HG03064 (cell line): Measurements from ENCODE around the gene HIP1.
"Not testable (repeated sequence)": the region's sequence is repeated elsewhere in the genome, so short reads cannot be mapped to it uniquely, and the experiment has no call there.

Source experiments
- ATAC-seq: cut with Tn5 transposase; IDR thresholded peaks from one replicate; pipeline ENCODE4 v1.9.1; 2021; ENCODE audit warnings: low read depth; ENCODE audit not compliant: unreplicated experiment

The HIP1 gene

GRCh38 chr7:75546237-75547015 lies 192.3 kb downstream of the HIP1 start:
- no peak for ATAC-seq

GRCh38 chr7:75537731-75538130 lies 201.0 kb downstream of the HIP1 start:
- no peak for ATAC-seq

GRCh38 chr7:75536940-75537538 lies 201.7 kb downstream of the HIP1 start:
- no peak for ATAC-seq

GRCh38 chr7:75536491-75536890 lies 202.2 kb downstream of the HIP1 start:
- ATAC-seq = no peak

- ATAC-seq = no peak
These were observed 203.9 kb downstream of the HIP1 start for GRCh38 chr7:75534727-75535307.

GRCh38 chr7:75533926-75534325 lies 204.8 kb downstream of the HIP1 start:
- ATAC-seq = no peak

GRCh38 chr7:75532639-75533038 lies 206.1 kb downstream of the HIP1 start:
- no peak for ATAC-seq

- ATAC-seq = no peak
These were observed 207.4 kb downstream of the HIP1 start for GRCh38 chr7:75531359-75531821.

- ATAC-seq = not testable (repeated sequence)
These were observed 211.5 kb downstream of the HIP1 start for GRCh38 chr7:75527224-75527722.

GRCh38 chr7:75521727-75522126 lies 217.0 kb downstream of the HIP1 start:
- not testable (repeated sequence) for ATAC-seq

GRCh38 chr7:75518842-75519241 lies 219.9 kb downstream of the HIP1 start:
- ATAC-seq = not testable (repeated sequence)

GRCh38 chr7:75509033-75509432 lies 229.7 kb downstream of the HIP1 start:
- ATAC-seq = not testable (repeated sequence)

GRCh38 chr7:75492020-75492419 lies 246.7 kb downstream of the HIP1 start, which contains the start of gene SPDYE5:
Gene SPDYE5 (plus strand): TSS chr7:75492320. CDS start chr7:75494048, 1,728 bp downstream.
- not testable (repeated sequence) for ATAC-seq

- peak; percentile 97 for ATAC-seq
These were observed 252.6 kb downstream of the HIP1 start, which contains the start of gene POM121C for GRCh38 chr7:75485979-75486643. Gene POM121C (minus strand): TSS chr7:75486299. CDS start chr7:75441496, 44,803 bp downstream.

GRCh38 chr7:75485355-75485978 lies 253.3 kb downstream of the HIP1 start:
- peak; percentile 5 for ATAC-seq
